Nephron progenitor cell (in vitro differentiated cells): ENCODE measurements around the gene RPL41.

Source experiments
- DNase-seq: peaks from one replicate; pipeline ENCODE4 v3.0.0; 2021
- H3K27ac Mint-ChIP-seq: 2 replicates; pipeline ENCODE4 v1.8.0; 2021; ENCODE audit warnings: mild to moderate bottlenecking, moderate library complexity, mixed read lengths
- H3K27me3 Mint-ChIP-seq: 2 replicates; pipeline ENCODE4 v1.8.0; 2021; ENCODE audit warnings: mild to moderate bottlenecking, low read depth, mixed read lengths; ENCODE audit not compliant: poor library complexity
- H3K36me3 Mint-ChIP-seq: 2 replicates; pipeline ENCODE4 v1.8.0; 2021; ENCODE audit warnings: low read depth, mixed read lengths
- H3K4me1 Mint-ChIP-seq: 2 replicates; pipeline ENCODE4 v1.8.0; 2021; ENCODE audit warnings: mixed read lengths
- H3K4me3 Mint-ChIP-seq: 2 replicates; pipeline ENCODE4 v1.8.0; 2021; ENCODE audit warnings: mild to moderate bottlenecking, moderate library complexity, mixed read lengths
- H3K9me3 Mint-ChIP-seq: 2 replicates; pipeline ENCODE4 v1.8.0; 2021; ENCODE audit warnings: mild to moderate bottlenecking, moderate library complexity, mixed read lengths
- TF ChIP-seq, protein P1 (sequence below): fragments of 200-600 bp; sonication (generic); IDR thresholded peaks from 2 replicates; pipeline ENCODE4 v1.5.0; 2021; ENCODE audit warnings: antibody characterized with exemption

The RPL41 gene

DNA sequence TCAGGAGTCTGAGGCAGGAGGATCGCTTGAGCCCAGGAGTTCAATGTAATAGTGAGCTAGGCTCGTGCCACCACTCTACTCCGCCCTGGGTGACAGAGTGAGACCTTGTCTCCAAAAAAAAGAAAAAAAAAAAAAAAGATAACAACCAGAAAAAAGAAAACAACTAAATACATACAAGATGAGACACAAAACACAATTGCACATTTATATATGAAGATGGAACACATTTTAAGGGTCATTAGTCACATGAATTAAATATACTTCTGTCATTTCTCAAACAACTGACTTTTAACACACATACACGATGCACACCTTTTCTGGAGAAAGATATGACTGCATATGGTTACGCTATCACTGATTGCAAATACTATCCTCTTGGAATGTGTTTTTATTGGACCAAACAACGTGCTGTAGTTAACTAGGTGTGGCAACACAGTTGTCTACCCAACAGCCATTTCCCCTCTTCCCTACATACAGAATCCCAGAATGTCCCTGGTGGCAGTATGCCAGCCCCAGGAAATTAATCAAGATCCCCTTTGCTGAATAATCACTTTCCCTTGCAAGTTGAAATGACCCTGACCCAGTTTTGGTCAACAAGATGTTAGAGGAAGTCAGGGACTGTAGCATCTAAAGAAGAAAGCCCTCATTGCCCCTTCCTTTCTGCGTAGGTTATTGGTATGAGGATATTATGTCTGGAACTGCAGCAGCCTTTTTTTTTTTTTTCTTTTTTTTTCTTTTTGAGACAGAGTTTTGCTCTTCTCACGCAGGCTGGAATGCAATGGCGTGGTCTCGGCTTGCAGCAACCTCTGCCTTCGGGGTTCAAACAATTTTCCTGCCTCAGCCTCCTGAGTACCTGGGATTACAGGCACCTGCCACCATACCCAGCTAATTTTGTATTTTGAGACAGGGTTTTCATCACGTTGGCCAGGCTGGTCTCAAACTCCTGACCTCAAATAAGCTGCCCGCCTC is 30.3 kb downstream of the RPL41 start:
- TF ChIP-seq, protein P1, sequence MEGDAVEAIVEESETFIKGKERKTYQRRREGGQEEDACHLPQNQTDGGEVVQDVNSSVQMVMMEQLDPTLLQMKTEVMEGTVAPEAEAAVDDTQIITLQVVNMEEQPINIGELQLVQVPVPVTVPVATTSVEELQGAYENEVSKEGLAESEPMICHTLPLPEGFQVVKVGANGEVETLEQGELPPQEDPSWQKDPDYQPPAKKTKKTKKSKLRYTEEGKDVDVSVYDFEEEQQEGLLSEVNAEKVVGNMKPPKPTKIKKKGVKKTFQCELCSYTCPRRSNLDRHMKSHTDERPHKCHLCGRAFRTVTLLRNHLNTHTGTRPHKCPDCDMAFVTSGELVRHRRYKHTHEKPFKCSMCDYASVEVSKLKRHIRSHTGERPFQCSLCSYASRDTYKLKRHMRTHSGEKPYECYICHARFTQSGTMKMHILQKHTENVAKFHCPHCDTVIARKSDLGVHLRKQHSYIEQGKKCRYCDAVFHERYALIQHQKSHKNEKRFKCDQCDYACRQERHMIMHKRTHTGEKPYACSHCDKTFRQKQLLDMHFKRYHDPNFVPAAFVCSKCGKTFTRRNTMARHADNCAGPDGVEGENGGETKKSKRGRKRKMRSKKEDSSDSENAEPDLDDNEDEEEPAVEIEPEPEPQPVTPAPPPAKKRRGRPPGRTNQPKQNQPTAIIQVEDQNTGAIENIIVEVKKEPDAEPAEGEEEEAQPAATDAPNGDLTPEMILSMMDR = no peak
- Mint-ChIP-seq H3K9me3 (no peaks in the 10 kb centered on the region), H3K27ac (no peak overlapping the region), H3K27me3 (peaks cover 4% of the 10 kb centered on the region), H3K4me3 (no peak overlapping the region), H3K36me3 (peaks cover 31% of the 10 kb centered on the region), H3K4me1 (peaks cover 11% of the 10 kb centered on the region)
- DNase-seq = no peak

DNA sequence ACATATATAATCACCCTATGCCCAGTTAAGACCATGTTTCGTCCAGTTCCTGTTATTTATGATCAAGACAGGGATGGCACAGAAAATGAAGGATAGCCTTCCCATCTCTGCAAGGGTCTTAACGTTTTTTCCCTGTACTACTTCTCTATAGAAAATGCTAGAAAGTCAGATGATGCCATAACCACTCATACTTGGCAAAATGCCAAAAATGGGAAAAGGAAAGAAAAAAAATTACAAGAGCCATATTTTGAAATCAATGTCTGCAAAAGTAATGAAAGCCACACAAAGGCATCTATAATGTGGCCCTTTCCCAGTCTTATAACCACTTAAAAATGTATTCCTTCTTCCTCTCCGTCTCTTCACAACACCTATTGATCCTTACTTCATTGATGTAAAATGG is 34.1 kb downstream of the RPL41 start:
- Mint-ChIP-seq H3K4me3 (peak overlapping the region; percentile 98), H3K27me3 (peaks cover 7% of the 10 kb centered on the region), H3K27ac (no peak overlapping the region), H3K9me3 (no peaks in the 10 kb centered on the region), H3K36me3 (peaks cover 10% of the 10 kb centered on the region), H3K4me1 (peaks cover 41% of the 10 kb centered on the region)
- TF ChIP-seq, protein P1 = no peak
- DNase-seq = no peak

DNA sequence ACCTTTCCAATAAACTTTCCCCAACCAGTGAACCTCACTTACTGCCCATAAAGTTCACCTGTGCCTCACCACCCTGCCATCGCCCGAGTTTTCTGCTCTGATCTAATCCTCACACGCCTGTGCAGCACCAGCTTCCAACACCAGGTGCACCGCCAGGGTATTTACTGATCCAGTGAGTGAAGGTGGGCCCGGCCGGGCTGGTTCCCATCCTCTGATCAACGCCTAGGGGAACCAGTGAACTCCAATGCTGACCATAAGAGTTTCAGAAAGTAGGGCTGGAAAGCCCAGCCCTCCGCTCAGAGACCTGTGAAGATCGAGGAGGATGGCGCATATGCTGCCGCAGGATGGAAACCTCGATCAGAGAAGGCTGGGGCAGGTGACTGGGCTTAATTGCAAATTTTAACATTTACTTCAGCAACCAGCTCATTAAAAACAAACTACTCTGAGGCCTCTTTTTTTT is 35.3 kb downstream of the RPL41 start:
- peak overlapping the region; percentile 98 for H3K4me3 Mint-ChIP-seq
- H3K36me3 Mint-ChIP-seq = peaks cover 14% of the 10 kb centered on the region
- H3K27ac Mint-ChIP-seq = peak overlapping the region; percentile 64
- TF ChIP-seq, protein P1 = peak; percentile 42
- H3K9me3 Mint-ChIP-seq = no peaks in the 10 kb centered on the region
- peak; percentile 46 for DNase-seq
- peaks cover 7% of the 10 kb centered on the region for H3K27me3 Mint-ChIP-seq
- H3K4me1 Mint-ChIP-seq = peaks cover 42% of the 10 kb centered on the region

DNA sequence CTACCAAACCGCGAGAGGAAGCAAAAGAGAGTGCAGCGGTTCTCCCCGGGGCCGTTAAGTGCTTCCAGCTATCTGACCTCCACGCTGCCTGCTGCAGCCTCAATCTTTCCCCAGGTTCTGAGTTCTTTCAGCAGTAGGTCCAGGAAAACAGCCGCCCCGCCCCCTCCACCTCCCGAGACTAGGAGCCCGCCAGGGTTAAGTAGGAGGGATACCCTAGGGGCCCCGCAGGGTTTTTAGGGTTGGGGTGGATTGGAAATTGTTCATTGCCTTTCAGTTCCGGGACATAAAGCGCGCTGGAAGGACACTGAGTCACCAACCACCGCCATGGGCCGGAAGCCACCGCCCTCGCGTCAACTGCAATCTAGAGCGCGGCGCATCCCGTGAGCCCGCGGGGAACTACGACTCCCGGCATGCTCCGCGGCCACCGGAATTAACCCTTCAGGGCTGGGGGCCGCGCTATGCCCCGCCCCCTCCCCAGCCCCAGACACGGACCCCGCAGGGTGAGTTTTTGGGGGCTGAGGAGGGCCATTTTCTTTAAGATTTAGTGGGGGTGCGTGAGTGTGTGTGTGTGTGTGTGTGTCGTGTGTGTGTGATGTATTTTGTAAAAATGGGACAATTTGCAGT is 35.8 kb downstream of the RPL41 start, which contains the start of gene MYL6B:
Gene MYL6B, plus strand, starts transcription at position 456 of the 624 bp plus-strand sequence. CDS start 1,332 bp downstream, outside the sequence.
- peaks cover 7% of the 10 kb centered on the region for H3K27me3 Mint-ChIP-seq
- H3K27ac Mint-ChIP-seq = peak within 1 kb of the TSS; percentile 64
- H3K9me3 Mint-ChIP-seq = no peaks in the 10 kb centered on the region
- DNase-seq = peak; percentile 90
- peak within 1 kb of the TSS; percentile 98 for H3K4me3 Mint-ChIP-seq
- peaks cover 14% of the 10 kb centered on the region for H3K36me3 Mint-ChIP-seq
- TF ChIP-seq, protein P1 = no peak
- H3K4me1 Mint-ChIP-seq = peaks cover 42% of the 10 kb centered on the region

DNA sequence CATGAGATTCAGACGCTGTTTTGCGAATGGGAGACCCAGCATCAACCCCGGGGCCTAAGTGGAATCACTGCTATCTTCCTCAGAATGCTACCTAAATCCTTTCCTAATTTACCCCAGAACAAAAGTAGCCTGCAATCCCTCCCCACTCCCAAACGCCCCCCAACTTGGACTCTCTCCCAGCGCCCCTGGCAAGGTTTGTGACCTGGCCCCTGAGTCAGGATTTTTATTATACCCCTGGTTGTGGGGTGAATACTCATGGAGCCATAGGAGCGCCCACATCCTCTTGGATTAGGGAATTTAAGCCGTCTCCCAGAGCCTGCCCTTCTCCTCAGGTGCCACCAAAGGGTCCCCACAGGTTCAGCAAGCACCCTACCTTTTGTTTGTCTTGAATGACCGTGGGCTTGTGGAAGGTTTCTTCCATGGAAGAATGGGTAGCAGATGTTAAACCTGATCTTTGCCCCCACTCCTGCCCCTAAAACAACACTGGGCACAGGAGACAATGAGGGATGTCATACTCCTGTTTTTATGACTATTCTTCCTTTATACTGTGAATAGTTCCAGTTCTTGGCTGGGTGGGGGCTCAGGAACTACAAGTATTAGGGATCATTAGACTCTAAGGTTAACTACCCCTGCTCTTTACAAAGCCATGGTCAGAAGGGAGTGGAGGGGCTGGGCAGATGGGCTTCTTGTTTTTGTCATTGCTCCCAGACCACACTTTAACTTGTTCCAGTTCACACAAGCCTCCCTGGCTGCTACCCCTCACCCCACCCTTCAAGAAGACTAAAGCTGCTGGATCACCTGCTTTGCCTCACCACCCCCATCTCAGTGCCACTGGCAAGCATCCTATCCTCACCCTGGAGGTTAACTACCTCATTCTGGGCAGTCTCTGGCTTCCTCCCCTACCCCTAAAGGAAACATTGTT is 36.6 kb downstream of the RPL41 start:
- H3K27ac Mint-ChIP-seq = no peak overlapping the region
- H3K4me1 Mint-ChIP-seq = peaks cover 49% of the 10 kb centered on the region
- H3K9me3 Mint-ChIP-seq = no peaks in the 10 kb centered on the region
- peaks cover 14% of the 10 kb centered on the region for H3K36me3 Mint-ChIP-seq
- peak overlapping the region; percentile 98 for H3K4me3 Mint-ChIP-seq
- TF ChIP-seq, protein P1 = no peak
- peaks cover 7% of the 10 kb centered on the region for H3K27me3 Mint-ChIP-seq
- no peak for DNase-seq
